A549 treated with AZD2906 at 1 μM for 4 hours (cell line): ENCODE data around the gene AMIGO1. TPM values are rescaled to one million over a fixed set of nuclear protein-coding genes. Genes with fewer than 3 reads are reported as not detected.

Source experiments
- total RNA-seq: library from RNA; stranded (reverse); fragments of 200-300 nt; extraction: Qiagen RNA extraction; gene quantifications from 5 replicates; pipeline ENCODE4 v1.2.3, GENCODE V29; 2022

Gene AMIGO1
- total RNA-seq, result 1.0 to 1.4 TPM (median 1.3 TPM) in 5 replicates

DNA sequence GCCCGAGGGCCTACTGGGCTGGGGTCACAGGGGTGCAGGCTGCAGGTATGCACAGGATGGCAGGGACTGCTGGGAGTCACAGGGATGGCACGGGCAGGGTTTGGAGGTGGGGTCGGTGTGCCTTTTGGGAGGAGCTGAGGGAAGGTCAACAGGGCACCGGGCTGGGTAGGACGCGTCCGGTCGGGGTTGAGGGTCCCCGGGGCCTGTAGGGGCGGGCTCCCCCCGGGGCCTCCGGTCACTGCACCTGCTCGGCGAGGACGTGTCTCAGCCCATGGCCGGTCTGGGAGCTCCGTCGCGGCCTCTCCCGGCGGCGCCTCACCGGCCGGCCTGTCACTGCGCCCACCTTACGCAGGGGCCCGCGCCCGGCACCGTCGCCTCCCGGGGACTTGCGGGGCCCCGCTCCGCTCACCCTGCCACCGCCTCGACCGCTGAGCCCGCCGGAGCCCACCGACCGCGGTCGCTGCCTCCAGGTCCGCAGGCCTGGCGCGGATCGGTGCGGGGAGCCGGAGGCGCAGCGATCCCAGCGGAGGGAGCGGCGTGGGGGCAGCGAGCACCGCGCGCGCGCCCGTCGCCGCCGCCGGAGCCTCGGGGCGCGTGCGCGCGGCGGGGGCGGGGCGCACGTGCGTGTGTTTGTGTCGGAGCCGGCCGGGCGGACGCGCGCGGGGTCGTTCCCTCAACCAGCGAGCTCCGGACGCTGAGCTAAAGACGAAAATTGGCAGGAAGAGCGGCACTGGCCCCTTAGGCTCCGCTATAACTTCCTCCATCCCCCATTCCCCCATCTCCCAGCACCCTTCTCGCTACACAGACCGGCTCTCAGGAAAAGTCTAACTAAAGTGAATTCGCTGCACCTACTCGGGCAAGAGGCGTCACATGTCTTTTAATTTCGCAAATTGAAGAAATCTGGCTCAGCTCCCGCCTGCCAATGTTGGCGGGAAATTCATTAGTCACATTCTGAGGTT is at the start of gene AMIGO1:
Gene AMIGO1 (minus strand): TSS at position 552 of the 959 bp plus-strand sequence. CDS start 815 bp downstream, outside the sequence.

DNA sequence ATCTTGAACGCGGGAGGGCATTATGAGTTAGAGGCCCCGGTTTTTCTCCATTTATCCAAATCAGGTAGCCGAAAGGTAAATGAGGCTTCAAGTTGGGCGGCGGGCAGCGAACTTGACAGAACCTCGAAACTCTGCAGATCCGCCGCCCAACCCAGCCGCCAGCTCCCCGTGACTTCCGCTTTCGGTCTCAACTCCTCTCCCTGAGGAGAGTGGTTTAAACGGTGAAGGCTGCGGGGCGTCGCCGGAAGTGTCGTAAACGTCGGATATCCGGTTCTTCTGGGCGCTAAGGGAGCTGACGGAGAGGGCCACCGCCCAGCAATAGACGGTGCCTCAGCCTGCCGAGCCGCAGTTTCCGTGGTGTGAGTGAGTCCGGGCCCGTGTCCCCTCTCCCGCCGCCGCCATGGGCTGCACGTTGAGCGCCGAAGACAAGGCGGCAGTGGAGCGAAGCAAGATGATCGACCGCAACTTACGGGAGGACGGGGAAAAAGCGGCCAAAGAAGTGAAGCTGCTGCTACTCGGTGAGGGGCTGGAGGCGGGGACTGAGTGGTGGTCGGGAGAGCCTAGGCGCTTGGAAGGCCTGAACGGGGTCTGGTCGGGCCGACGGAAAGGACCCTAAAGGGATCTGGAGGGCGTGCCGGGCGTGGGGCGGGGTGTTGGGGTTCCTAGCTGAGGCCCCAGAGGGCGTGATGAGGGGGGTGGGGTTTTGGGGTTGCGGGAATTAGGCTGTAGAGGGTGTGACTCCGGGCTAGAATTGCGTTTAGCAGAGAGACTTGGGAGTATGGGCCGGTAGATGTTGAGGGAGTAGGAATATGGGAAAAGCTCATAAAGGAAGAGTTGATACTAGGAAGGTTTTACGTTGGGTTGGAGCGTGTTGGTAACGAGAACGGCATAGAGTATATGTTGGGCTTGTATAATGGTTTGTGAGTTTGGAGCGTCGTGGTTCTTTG is 39.1 kb upstream of the AMIGO1 start, which contains the start of gene GNAI3:
Gene GNAI3 (plus strand): TSS at position 295 of the 947 bp plus-strand sequence. CDS start 106 bp downstream, at position 401.

GRCh38 chr1:109539676-109540075 is 30.1 kb upstream of the AMIGO1 start, which contains the start of gene GPR61:
Gene GPR61 (plus strand): TSS chr1:109539872. CDS start chr1:109543023, 3,151 bp downstream.

DNA sequence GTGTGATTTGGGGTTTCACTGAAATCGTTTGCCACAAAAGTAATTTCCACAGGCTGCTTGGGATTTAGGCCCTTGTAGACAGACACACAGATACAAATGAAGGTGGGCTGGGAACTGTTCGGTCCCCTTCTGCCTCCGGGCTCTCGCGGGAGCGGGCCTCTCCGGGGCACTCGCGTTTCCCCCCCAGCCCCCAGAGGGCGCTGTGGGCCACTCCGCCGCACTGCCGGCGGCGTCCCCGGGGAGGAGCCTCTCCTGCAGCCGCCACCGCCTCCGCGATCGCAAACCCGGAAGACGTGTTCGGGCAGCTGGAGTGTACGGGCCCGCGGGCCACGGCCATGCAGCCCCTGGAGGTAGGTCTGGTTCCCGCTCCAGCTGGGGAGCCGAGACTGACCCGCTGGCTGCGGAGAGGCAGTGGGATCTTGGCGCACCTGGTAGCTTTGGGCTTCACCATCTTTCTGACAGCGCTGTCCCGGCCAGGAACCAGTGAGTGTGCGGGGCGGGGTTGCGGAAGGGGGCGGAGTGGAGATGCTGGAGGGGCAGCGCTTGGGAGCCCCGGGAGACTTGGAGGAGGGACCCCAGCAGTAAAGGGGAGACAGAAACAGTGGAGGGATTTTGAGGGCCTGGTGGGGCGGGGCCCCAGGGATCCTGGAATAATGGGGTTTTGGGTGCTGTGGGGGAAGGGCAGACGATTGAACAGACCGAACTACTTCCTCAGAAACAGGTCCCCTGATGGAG is 15.6 kb downstream of the AMIGO1 start, which contains the start of gene CYB561D1:
Gene CYB561D1 (plus strand): TSS at position 290 of the 735 bp plus-strand sequence. CDS start 46 bp downstream, at position 336.

DNA sequence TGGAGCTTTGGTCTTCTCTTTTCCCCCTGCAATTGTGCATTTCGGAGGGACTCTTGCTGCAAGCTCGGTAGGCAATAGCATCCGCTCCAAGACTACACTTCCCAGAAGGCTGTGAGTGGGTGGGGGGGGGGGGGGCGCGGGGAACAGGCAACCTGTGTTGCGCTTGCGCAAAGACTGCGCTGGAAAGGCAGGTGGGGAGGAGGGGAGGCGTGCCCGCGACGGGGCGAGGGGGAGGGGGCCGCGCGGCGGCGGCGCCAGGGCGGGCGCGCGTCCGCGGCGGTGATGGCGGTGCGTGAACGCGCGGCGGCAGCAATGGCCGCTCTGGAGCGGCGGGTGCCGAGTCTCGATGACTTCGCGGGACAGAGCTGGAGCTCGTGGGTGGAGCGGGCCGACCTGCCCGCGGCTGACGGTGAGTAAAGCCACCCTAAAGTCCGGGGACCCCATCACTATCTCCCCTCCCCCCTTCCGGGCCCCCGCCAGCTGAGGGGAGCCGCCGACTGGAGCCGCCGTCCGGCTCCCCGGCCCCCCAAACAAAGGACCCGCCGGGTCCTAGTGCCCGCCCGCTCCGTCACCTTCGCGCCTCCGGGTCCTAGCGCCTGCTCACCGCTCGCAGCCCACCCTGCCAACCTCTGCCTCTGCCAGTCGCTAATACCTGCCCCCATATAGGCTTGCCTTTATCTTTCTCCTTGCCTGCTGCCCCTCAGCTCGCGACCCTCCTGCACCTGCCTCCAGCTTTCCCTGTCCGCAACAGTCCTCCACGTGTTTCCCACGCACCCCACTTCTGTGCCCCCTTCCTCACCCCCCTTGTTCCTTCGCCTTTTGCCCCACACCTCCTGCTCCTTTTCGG is 25.6 kb downstream of the AMIGO1 start, which contains the start of gene ATXN7L2:
Gene ATXN7L2 (plus strand): TSS at position 234 of the 847 bp plus-strand sequence. CDS start 49 bp downstream, at position 283.

GRCh38 chr1:109466452-109467300 is 42.9 kb downstream of the AMIGO1 start, which contains the start of gene SYPL2:
Gene SYPL2 (plus strand): TSS chr1:109466546. CDS start chr1:109466844, 298 bp downstream.

Other genes with a start within 250 kb of the AMIGO1 start
- gene PSRC1, start 226.6 kb downstream of the AMIGO1 start, total RNA-seq, result 16.9 to 22.3 TPM (median 22.2 TPM) in 5 replicates
- not detected in 5 replicates for gene MYBPHL, start 202.7 kb downstream of the AMIGO1 start, total RNA-seq
- gene SORT1, start 111.8 kb downstream of the AMIGO1 start, total RNA-seq, result 3.4 to 5.7 TPM (median 3.9 TPM) in 5 replicates
- gene PSMA5, start 83.3 kb downstream of the AMIGO1 start, total RNA-seq, result 98.1 to 109 TPM (median 102 TPM) in 5 replicates
- 0.05 to 0.13 TPM (median 0.08 TPM) in 5 replicates for gene SYPL2, start 43.2 kb downstream of the AMIGO1 start, total RNA-seq
- gene ATXN7L2, start 25.8 kb downstream of the AMIGO1 start, total RNA-seq, result 1.2 to 2.8 TPM (median 2.2 TPM) in 5 replicates
- 4.1 to 4.2 TPM (median 4.2 TPM) in 5 replicates for gene CYB561D1, start 15.6 kb downstream of the AMIGO1 start, total RNA-seq
- 0.06 TPM in 1 of 5 replicates, not detected in the others for gene GPR61, start 30.1 kb upstream of the AMIGO1 start, total RNA-seq
- gene GNAI3, start 38.9 kb upstream of the AMIGO1 start, total RNA-seq, result 4.5 to 5.9 TPM (median 5.1 TPM) in 5 replicates
- 0.07 to 0.10 TPM in 2 of 5 replicates, not detected in the others for gene GNAT2, start 109.9 kb upstream of the AMIGO1 start, total RNA-seq
- 19.2 to 23.8 TPM (median 21.5 TPM) in 5 replicates for gene AMPD2, start 110.1 kb upstream of the AMIGO1 start, total RNA-seq
- 8.4 to 10.5 TPM (median 9.3 TPM) in 5 replicates for gene GSTM4, start 146.4 kb upstream of the AMIGO1 start, total RNA-seq
- gene GSTM2, start 158.3 kb upstream of the AMIGO1 start, total RNA-seq, result 2.7 to 4.1 TPM (median 3.4 TPM) in 5 replicates
- gene GSTM1, start 178.1 kb upstream of the AMIGO1 start, total RNA-seq, result not detected in 5 replicates
- gene GSTM5, start 202.5 kb upstream of the AMIGO1 start, total RNA-seq, result not detected in 5 replicates
- gene GSTM3, start 231.3 kb upstream of the AMIGO1 start, total RNA-seq, result 22.7 to 32.0 TPM (median 24.0 TPM) in 5 replicates